ENCODE measurements around the gene GULP1. TPM values are rescaled to one million over a fixed set of nuclear protein-coding genes. Genes with fewer than 3 reads are reported as not detected.
A peak's percentile ranks its signal among the peaks of the same experiment; 100 is the strongest.
"Not testable (repeated sequence)": the region's sequence is repeated elsewhere in the genome, so short reads cannot be mapped to it uniquely, and the experiment has no call there.

The GULP1 gene
- polyA plus RNA-seq, 3 donors, result 53.6 to 59.4 (median 54.2) TPM

- DNase-seq, result no peak
Measured at GRCh38 chr2:188285774-188286173, 5.9 kb upstream of the GULP1 start.

GRCh38 chr2:188291142-188291616 lies 495 bp upstream of the GULP1 start:
- DNase-seq, result no peak

GRCh38 chr2:188292348-188293239 lies 920 bp downstream of the GULP1 start:
- peak; percentile 68 for DNase-seq

GRCh38 chr2:188293601-188294351 lies 2.1 kb downstream of the GULP1 start:
- peak; percentile 70 for DNase-seq

GRCh38 chr2:188294352-188294926 lies 2.8 kb downstream of the GULP1 start:
- no peak for DNase-seq

- no peak for DNase-seq
Measured at GRCh38 chr2:188295067-188295685, 3.5 kb downstream of the GULP1 start.

- no peak for DNase-seq
Measured at GRCh38 chr2:188297978-188298377, 6.3 kb downstream of the GULP1 start.

- DNase-seq, result not testable (repeated sequence)
Measured at GRCh38 chr2:188298937-188299371, 7.3 kb downstream of the GULP1 start.

GRCh38 chr2:188303363-188304031 lies 11.8 kb downstream of the GULP1 start:
- DNase-seq, result no peak

- no peak for DNase-seq
Measured at GRCh38 chr2:188305271-188305670, 13.6 kb downstream of the GULP1 start.

GRCh38 chr2:188306271-188306670 lies 14.6 kb downstream of the GULP1 start:
- no peak for DNase-seq

- DNase-seq, result no peak
Measured at GRCh38 chr2:188307850-188308283, 16.2 kb downstream of the GULP1 start.

- no peak for DNase-seq
Measured at GRCh38 chr2:188308483-188308882, 16.8 kb downstream of the GULP1 start.

GRCh38 chr2:188309364-188309763 lies 17.7 kb downstream of the GULP1 start:
- DNase-seq, result no peak

- DNase-seq, result no peak
Measured at GRCh38 chr2:188314314-188315054, 22.8 kb downstream of the GULP1 start.

GRCh38 chr2:188315750-188316149 lies 24.1 kb downstream of the GULP1 start:
- no peak for DNase-seq

- DNase-seq, result no peak
Measured at GRCh38 chr2:188316342-188316741, 24.7 kb downstream of the GULP1 start.

- no peak for DNase-seq
Measured at GRCh38 chr2:188316791-188317423, 25.2 kb downstream of the GULP1 start.

GRCh38 chr2:188318161-188318749 lies 26.6 kb downstream of the GULP1 start:
- no peak for DNase-seq

GRCh38 chr2:188319838-188320237 lies 28.2 kb downstream of the GULP1 start:
- DNase-seq, result no peak
